ENCODE measurements around the gene TNNC1.
A peak's percentile ranks its signal among the peaks of the same experiment; 100 is the strongest.

TNNC1 gene

GRCh38 chr3:52439426-52440248 lies 14.2 kb downstream of the TNNC1 start:
- no peak for DNase-seq (ENCODE audit: insufficient read length, low spot score)
- no peak for FAIRE-seq
- TF ChIP-seq PAX5 (IDR thresholded peaks at IDR 0.05; ENCODE audit: insufficient read depth, low read length, severe bottlenecking) = no peak
- TF ChIP-seq POLR2A (IDR thresholded peaks at IDR 0.05; ENCODE audit: low read depth, low read length) = no peak
- no peak for TF ChIP-seq POLR2AphosphoS5 (IDR thresholded peaks at IDR 0.05; ENCODE audit: low read depth, low read length)
- no peak for TF ChIP-seq POU2F2 (IDR thresholded peaks at IDR 0.05; ENCODE audit: low read depth, low read length)
- TF ChIP-seq SPI1 (IDR thresholded peaks at IDR 0.05; ENCODE audit: low read depth, low read length) = no peak
- TF ChIP-seq TAF1 (IDR thresholded peaks at IDR 0.05; ENCODE audit: low read depth, low read length) = no peak

- no peak for FAIRE-seq
- no peak for DNase-seq (ENCODE audit: insufficient read length, low spot score)
- TF ChIP-seq POLR2AphosphoS5 (IDR thresholded peaks at IDR 0.05; ENCODE audit: low read depth, low read length) (no peak), TAF1 (IDR thresholded peaks at IDR 0.05; ENCODE audit: low read depth, low read length) (no peak), SPI1 (IDR thresholded peaks at IDR 0.05; ENCODE audit: low read depth, low read length) (no peak), PAX5 (IDR thresholded peaks at IDR 0.05; ENCODE audit: insufficient read depth, low read length, severe bottlenecking) (no peak), POLR2A (IDR thresholded peaks at IDR 0.05; ENCODE audit: low read depth, low read length) (no peak), POU2F2 (IDR thresholded peaks at IDR 0.05; ENCODE audit: low read depth, low read length) (no peak)
Observed at GRCh38 chr3:52438579-52439425, 15.0 kb downstream of the TNNC1 start.

GRCh38 chr3:52438104-52438376 lies 15.8 kb downstream of the TNNC1 start:
- TF ChIP-seq PAX5 (IDR thresholded peaks at IDR 0.05; ENCODE audit: insufficient read depth, low read length, severe bottlenecking) (no peak), TAF1 (IDR thresholded peaks at IDR 0.05; ENCODE audit: low read depth, low read length) (no peak), POU2F2 (IDR thresholded peaks at IDR 0.05; ENCODE audit: low read depth, low read length) (no peak), SPI1 (IDR thresholded peaks at IDR 0.05; ENCODE audit: low read depth, low read length) (no peak), POLR2A (IDR thresholded peaks at IDR 0.05; ENCODE audit: low read depth, low read length) (no peak), POLR2AphosphoS5 (IDR thresholded peaks at IDR 0.05; ENCODE audit: low read depth, low read length) (no peak)
- no peak for FAIRE-seq

DNA sequence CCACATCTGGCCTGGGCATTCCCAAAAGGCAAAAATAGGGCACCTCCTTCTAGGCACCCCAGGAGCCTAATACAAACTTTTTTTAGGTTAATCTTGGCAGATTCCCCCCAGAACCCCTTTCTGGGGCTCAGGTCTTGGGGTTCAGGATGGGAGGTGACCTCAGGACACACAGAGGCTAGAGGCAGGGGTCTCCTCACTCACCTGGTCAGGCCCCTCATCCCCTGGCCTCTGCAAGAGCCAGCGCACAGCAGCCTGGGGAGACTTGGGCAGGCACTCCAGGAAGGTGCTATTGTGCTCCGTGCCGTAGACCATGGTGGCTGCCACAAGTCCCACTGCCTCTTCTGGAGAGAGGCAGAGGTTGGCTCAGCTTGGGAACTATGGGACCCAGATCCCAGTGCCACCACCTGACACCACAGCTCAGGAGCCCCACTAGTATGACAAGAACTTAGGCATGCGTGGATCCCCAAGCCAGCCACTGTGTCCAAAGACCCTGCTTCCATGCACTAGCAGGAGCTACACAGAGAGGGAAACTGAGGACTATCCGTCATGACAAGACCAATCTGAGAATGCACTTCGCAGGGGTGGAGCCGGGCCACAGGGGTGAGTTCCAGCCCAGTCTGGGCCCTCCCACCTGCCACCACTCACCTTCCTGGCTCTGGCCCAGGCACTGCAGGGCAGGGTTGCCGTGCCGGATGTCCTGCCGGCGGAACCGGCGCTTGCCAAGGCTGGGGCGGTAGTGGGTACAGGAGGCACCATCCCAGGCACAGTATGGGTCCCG lies 16.3 kb downstream of the TNNC1 start:
- FAIRE-seq (no peak), DNase-seq (ENCODE audit: insufficient read length, low spot score) (no peak)
- TF ChIP-seq SPI1 (IDR thresholded peaks at IDR 0.05; ENCODE audit: low read depth, low read length) (no peak), POU2F2 (IDR thresholded peaks at IDR 0.05; ENCODE audit: low read depth, low read length) (no peak), PAX5 (IDR thresholded peaks at IDR 0.05; ENCODE audit: insufficient read depth, low read length, severe bottlenecking) (no peak), TAF1 (IDR thresholded peaks at IDR 0.05; ENCODE audit: low read depth, low read length) (no peak), POLR2AphosphoS5 (IDR thresholded peaks at IDR 0.05; ENCODE audit: low read depth, low read length) (no peak), POLR2A (IDR thresholded peaks at IDR 0.05; ENCODE audit: low read depth, low read length) (no peak)

More at GRCh38 chr3:52438104-52438376, 15.8 kb downstream of the TNNC1 start:
- no peak for DNase-seq (ENCODE audit: insufficient read length, low spot score)

- DNase-seq (ENCODE audit: insufficient read length, low spot score) (no peak), FAIRE-seq (peak; percentile 51)
- no peak for TF ChIP-seq PAX5 (IDR thresholded peaks at IDR 0.05; ENCODE audit: insufficient read depth, low read length, severe bottlenecking)
- no peak for TF ChIP-seq POLR2A (IDR thresholded peaks at IDR 0.05; ENCODE audit: low read depth, low read length)
- no peak for TF ChIP-seq SPI1 (IDR thresholded peaks at IDR 0.05; ENCODE audit: low read depth, low read length)
- TF ChIP-seq POLR2AphosphoS5 (IDR thresholded peaks at IDR 0.05; ENCODE audit: low read depth, low read length) = no peak
- TF ChIP-seq TAF1 (IDR thresholded peaks at IDR 0.05; ENCODE audit: low read depth, low read length) = no peak
- TF ChIP-seq POU2F2 (IDR thresholded peaks at IDR 0.05; ENCODE audit: low read depth, low read length) = no peak
Observed at GRCh38 chr3:52436500-52437149, 17.2 kb downstream of the TNNC1 start.

GRCh38 chr3:52435246-52436101 lies 18.4 kb downstream of the TNNC1 start:
- DNase-seq (ENCODE audit: insufficient read length, low spot score) (no peak), FAIRE-seq (no peak)
- TF ChIP-seq PAX5 (IDR thresholded peaks at IDR 0.05; ENCODE audit: insufficient read depth, low read length, severe bottlenecking) = no peak
- TF ChIP-seq POU2F2 (IDR thresholded peaks at IDR 0.05; ENCODE audit: low read depth, low read length) = no peak
- TF ChIP-seq POLR2AphosphoS5 (IDR thresholded peaks at IDR 0.05; ENCODE audit: low read depth, low read length) = no peak
- TF ChIP-seq SPI1 (IDR thresholded peaks at IDR 0.05; ENCODE audit: low read depth, low read length) = no peak
- no peak for TF ChIP-seq POLR2A (IDR thresholded peaks at IDR 0.05; ENCODE audit: low read depth, low read length)
- TF ChIP-seq TAF1 (IDR thresholded peaks at IDR 0.05; ENCODE audit: low read depth, low read length) = no peak

GRCh38 chr3:52434491-52435115 lies 19.2 kb downstream of the TNNC1 start:
- FAIRE-seq = no peak
- no peak for TF ChIP-seq POU2F2 (IDR thresholded peaks at IDR 0.05; ENCODE audit: low read depth, low read length)
- TF ChIP-seq TAF1 (IDR thresholded peaks at IDR 0.05; ENCODE audit: low read depth, low read length) = no peak
- no peak for TF ChIP-seq POLR2AphosphoS5 (IDR thresholded peaks at IDR 0.05; ENCODE audit: low read depth, low read length)
- no peak for TF ChIP-seq SPI1 (IDR thresholded peaks at IDR 0.05; ENCODE audit: low read depth, low read length)
- TF ChIP-seq POLR2A (IDR thresholded peaks at IDR 0.05; ENCODE audit: low read depth, low read length) = no peak
- no peak for TF ChIP-seq PAX5 (IDR thresholded peaks at IDR 0.05; ENCODE audit: insufficient read depth, low read length, severe bottlenecking)
- no peak for DNase-seq (ENCODE audit: insufficient read length, low spot score)
